OCI-M2 (cell line): ENCODE measurements around the gene FXYD5.

Experiments used
- DNase-seq: peaks from one replicate; lab custom pipeline; 2025; ENCODE audit not compliant: unreplicated experiment; lab: John Stamatoyannopoulos, UW

FXYD5 gene, protein sequence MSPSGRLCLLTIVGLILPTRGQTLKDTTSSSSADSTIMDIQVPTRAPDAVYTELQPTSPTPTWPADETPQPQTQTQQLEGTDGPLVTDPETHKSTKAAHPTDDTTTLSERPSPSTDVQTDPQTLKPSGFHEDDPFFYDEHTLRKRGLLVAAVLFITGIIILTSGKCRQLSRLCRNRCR

DNA sequence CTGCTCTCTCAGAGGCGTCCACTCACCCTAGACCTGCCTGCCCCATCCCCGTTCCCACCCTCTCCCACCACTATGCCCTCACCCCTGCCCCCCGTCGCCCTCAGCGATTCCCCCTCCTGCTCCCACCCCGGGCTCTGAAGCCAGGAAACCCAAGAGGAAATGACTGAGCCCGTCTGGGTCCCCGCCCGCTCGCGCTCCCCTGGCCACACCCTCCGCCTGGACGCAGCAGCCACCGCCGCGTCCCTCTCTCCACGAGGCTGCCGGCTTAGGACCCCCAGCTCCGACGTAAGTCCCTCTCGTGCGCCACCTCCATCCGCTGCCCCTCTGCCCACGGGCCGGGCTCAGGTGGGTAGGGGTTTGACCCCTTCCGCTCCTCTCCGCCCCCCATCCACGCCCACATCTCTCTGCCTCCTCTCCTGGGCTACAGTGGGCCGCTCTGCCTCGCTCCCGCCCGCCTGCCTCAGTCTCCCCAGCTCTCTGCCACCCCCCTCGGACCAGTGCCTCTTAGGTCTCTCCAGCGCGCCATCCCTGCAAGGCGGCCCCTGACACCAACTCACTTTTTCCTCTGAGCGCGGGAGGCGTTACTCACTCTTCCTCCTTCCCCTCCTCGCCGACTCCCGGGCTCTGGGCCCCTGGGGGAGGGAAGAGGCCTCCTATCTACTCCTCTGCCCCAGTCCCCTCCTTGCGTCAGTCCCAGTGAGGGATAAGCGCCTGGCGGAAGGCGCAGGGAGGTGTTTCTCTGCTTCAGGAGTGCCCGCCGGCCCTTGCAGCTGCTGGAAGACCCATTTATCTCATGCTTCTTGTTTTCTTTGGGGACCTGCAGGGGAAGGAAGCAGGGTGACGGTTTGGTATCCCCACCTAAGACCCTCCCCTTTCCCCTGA is at the start of gene FXYD5:
TSS of gene FXYD5 (plus strand) at position 211 of the 882 bp plus-strand sequence. CDS start 816 bp downstream, outside the sequence.
- DNase-seq = peak; percentile 94

DNA sequence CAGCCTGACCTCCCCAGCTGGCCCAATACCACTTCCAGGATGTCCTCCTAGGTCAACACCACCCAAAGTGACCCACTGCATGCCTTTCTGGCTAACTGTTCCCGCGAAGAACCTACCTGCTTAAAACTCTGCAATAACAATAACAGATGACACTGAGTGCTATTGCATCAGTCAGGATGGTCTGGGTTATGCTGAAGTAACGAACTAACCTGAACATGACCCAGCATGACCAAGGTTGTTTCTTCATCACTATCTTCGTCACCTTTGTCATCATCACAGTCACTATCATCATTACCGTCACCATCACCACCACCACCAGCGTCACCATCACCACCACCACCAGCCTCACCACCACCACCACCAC is 49.5 kb upstream of the FXYD5 start:
- no peak for DNase-seq

DNA sequence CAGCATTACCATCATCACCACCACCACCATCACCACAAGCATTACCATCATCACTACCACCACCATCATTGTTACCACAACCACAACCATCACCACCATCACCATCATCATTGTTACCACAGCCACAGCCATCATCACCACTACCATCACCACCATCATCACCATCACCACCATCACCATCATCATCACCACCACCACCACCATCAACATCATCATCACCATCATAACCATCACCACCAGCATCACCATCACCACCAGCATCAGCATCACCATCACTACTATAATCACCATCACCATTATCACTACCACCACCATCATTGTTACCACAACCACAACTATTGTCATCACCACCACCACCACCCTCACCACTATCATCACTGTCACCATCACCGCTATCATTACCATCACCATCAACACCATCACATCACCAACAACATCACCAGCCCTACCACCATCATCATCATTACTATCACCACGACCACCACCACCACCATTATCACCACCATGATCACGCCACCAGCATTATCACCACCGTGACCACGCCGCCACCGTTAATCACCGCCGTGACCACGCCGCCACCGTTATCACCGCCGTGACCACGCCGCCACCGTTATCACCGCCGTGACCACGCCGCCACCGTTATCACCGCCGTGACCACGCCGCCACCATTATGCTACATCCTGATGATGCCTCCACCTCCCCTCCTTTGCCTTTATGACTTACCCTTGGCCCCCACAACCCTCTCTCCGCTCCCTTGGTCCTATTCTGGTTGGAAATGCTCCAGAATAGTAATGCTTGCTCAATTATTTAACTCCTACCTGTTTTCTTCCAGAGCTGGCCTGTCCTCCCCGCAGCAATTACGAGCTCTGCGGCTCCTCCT is 48.9 kb upstream of the FXYD5 start:
- DNase-seq = no peak

DNA sequence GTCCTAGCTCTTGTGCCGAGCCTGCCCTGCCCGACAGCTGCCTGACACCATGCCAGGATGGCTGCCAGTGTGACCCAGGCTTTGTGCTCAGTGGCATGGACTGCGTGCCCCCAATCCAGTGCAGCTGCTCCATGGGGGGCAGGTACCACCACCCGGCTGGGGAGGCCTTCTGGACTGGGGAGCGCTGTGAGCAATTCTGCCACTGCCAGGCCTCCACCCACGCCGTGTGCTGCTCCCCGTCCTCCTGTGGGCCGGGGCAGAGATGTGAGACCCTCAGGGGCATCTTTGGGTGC is 48.3 kb upstream of the FXYD5 start:
- no peak for DNase-seq

DNA sequence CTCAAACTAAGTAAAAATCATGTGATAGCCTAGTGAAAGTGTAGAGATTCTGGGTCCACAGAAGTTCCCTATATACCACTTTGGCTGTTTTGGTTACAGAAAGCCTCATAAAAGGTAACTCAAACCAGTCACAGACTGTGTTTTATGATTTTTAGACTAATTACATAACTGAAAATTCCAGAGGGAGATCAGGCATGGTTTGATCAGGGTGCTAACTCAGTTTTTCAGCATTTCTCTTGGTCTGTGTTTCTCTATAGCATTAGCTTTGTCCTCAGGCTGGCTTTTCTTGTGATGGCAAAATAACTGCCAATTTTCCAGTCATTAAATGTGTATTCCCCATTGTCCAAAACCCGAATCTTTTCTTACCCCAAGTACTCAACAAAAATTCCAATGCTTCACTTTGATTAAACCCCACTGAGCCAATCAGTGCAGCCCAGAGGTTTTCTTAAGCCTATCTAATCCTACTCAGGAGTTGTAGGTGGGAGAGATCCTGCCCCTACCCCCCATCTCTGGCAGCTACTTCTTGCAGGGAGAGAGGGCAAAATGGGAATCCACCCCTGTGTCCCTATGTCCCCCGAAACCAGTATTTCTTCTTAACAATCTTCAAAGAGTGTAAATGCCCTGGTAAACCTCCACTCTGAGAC is 47.5 kb upstream of the FXYD5 start:
- DNase-seq = no peak

DNA sequence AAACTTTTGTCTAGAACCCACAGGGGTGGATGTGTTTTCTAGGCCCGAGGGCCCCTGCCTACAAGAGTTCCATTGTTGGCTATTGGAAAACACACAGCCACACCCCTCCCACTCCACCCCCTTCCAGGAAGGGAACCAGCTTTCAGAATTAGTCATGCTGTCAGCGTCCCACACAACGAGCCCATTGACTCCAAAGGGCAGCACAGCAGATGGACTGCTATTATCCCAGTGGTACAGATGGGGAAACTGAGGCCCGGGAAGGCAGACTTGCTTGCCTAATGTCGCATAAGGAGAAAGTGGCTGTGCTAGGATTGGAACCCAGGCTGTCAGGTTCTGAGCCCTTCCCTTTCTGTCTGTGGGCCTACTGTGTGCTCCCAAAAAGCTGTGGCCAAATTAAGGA is 47.0 kb upstream of the FXYD5 start:
- no peak for DNase-seq

DNA sequence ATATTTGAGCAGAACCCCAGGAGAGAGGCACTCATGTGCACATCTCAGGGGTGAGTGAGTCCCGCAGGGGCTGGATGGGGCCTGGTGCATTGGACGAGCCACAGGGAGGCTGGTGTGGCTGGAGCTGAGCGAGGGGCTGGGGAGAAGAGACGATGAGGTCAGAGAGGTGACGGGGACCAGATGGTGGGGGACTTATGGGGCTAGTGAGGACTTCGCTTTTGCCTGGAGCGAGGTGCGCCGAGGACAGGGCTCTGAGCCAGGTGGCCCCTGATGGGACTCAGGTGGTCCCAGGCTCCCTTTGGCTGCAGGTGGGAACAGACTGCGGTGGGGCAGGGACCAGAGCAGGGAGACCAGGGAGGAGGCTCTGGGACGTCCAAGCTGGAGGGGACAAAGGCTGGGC is 45.8 kb upstream of the FXYD5 start:
- no peak for DNase-seq

DNA sequence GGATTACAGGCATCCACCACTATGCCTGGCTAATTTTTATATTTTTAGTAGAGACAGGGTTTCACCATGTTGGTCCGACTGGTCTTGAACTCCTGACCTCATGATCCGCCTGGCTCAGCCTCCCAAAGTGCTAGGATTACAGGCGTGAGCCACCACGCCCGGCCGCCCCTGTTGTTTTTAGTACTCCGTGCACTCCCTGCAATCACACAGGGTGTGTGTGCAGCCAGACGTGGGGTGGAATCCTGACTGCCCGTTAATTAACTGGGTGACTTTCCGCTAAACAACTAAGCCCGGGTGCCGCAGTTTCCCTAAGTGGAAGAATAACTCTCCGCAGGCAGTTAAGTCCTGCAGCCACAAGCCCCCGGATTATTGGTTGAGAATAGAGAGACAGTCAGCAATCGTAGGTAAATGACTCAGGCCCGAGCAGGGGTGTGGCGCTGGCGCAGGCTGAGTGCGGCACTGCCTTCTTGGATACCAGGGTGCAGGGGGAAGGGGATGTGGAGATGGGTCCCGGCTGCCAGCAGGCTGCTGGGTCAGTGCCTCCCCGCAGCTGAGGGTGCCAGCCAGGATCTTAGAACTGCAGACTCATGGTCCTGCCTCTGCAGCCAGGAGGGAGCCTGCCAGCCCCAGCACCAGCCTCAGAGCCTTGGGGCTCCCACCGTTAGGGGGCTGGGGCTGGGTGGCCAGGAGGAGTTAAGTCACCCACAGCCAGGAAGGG is 45.0 kb upstream of the FXYD5 start:
- DNase-seq = no peak

DNA sequence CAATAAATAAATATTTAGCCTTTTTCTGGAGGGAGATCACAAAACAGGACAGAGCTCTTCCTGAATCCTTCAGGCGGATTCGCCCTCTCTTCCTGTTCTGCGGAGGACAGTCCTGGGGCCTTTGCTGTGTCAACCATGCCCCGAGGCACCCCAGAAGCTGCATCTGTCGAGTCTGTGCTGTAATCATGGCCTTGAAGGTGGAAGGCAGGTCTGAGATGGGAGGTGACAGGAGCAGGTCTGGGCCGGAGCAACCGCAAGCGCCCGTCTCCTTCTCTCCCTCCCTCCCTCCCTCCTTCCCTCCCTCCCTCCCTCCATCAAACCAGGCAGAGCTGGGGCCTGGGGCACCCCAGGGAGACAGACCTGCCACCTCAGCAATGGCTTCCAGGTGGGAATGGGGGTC is 43.6 kb upstream of the FXYD5 start:
- DNase-seq = no peak

DNA sequence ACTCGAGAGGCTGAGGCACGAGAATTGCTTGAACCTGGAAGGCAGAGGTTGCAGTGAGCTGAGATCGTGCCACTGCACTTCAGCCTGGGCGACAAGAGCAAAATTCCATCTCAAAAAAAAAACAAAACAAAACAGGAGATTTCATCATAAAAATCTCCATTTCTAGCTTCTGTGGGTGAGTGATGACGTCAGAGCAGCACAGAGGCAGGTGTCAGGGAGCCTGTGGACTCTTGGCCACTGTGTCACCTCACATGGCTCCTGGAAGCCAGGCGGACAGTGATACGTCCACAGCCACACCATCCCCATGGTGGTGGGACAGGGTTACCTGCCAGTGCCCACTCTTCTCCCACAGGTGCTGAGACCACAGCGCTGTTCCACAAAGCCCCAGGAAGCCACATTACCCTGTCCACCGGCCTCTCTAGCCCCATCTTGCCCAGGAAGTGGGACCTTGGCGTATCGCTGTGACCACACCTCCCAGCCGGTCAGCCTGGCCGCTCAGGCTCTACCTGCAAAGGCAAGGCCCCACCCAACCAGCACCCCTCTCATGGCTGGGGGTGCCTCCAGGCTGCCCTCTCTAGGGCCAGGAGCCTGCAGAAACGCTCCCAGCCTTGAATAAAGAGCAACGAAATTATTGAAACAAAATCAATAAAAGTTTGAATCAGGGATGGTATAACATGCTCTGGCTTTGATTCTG is 41.4 kb upstream of the FXYD5 start:
- no peak for DNase-seq

DNA sequence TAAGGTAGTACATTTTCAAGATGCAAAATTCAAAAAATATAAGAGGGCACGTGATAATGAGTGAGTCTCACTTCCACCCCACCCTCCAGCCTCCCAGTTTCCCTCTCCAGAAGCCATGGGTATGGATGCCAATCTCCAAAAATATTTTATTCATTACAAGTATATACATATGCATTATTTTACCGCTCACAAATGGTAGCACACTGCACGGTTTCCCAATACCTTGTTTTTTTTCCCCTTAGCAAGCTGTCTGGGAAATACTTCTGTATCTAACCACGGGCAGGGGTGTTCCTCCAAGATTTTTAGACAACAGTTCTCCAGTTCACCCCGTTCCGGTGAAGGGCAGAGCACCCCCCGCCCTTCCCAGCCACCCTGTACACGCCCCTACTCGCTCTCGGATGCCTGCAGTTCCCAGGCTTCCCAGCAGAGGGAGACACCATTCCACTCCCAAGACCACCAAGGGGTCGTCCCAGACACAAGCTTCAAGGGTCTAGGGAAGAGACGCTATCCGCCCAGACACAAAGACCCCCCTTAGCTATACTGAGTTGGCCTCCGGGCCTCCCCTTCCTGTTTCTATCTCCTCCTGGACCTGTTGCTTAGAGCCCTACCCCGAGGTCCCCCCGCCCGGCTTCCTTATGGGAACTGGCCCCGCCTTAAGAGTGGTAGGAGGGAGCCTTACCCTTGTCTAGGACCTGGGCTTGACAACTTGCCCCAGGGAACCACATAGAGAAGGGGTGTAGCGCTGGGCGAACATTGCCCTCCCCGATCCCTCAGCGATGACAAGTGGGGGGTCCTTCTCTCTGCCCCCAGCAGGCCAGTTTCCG is 40.0 kb upstream of the FXYD5 start:
- peak; percentile 88 for DNase-seq

DNA sequence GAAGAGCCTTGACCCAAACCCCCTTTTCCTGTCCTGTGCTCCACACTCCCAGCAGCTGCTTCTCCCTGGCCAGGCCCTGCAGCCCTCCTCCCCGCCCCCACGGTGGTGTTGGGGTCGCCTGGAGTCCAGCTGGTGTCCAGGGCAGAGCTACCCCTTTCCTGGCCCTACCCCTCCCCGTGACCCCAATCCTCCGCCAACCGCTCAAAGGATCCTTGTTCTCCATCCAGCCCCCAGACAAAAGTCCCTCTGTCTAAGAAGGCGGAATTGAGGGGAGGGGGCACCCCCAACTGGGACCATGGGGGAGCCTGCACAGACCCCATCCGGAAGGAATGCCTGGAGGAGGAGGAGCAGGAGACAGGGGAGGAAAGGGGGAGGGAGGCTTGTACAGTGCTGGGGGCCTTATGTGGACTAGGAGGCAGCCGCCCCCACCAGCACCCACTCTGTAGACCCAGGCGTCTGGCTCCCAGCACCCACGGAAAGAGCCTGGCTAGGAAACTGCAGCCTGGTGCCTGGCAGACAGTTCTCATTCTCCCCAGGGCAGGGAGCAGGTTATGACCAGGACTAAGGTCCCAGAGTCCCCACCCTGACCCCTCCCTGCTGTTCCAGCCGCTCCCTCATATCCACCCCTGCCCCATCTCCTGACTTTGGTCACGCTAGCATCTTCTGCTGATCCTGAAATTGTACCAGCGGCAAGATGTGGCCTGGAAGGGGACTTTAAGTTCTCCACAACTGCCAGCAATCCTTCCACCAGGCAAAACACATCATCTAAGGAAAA is 39.2 kb upstream of the FXYD5 start, which contains the start of gene FXYD3:
TSS of gene FXYD3 (plus strand) at position 647 of the 775 bp plus-strand sequence. CDS start 3,554 bp downstream, outside the sequence.
- DNase-seq = no peak

DNA sequence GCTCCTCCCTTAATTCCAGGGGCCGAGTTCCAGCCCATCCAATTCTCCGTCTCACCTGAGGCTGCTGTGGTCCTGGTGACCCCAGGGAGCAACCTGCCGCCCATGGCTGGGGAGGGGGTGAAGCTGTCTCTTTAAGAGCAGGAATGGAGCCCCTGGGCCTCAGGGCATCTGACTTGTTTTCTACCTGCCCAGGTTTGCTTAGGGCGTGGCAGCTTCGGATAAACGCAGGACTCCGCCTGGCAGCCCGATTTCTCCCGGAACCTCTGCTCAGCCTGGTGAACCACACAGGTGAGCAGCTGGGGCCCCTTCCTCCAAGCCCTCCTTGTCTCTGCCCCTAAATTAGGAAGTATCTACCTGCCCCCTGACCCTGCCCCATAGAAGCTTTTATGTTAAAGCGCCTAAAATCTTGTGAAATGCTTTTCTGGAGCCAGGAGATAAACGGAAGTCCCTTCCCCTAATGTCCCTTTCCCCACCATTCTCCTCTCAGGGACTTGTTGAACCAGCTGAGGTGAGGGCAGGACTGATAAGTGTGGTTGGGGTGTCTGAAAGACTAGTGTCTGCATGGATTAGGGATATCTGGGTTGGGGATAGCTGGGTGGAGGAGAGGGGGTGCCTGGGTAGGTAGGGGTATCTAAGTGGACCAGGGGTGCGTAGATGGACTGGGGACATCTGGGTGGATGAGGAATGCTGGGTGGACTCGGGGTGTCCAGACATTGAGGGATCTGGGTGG is 38.3 kb upstream of the FXYD5 start:
- DNase-seq = no peak

DNA sequence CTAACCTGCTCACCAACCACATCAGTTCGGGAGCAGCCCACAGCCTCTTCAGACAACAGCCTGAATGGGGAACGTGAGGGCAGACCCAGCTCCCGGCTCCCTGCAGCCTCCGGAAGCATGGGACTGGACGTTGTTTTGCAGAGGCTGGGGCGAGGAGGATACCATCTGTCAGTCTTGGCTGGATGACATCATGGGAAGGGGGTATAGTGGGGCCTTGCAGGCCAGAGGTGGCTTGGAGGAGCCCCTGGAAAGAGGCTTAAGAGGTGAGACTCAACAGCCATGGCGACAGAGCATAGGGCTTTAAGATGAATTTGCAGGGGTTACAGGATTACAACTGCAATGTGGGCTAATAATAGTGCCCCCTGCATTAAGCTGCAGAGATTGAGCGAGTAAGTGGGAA is 37.4 kb upstream of the FXYD5 start:
- no peak for DNase-seq

DNA sequence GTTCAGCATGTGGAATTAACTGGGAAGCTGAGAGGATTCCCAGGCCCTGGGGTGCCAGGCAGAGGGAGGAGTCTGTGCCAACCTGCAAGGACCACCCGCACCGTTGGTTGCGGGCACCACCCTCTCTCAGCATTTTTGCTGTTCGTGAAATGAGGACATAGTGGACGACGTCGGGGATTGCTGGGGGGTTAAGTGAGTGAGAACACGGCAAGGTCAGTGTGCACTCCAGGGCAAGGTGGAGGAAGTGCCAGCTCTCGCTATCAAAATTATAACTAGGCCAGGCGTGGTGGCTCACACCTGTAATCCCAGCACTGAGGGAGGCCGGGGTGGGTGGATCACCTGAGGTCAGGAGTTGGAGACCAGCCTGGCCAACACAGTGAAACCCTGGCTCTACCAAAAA is 36.7 kb upstream of the FXYD5 start:
- no peak for DNase-seq

DNA sequence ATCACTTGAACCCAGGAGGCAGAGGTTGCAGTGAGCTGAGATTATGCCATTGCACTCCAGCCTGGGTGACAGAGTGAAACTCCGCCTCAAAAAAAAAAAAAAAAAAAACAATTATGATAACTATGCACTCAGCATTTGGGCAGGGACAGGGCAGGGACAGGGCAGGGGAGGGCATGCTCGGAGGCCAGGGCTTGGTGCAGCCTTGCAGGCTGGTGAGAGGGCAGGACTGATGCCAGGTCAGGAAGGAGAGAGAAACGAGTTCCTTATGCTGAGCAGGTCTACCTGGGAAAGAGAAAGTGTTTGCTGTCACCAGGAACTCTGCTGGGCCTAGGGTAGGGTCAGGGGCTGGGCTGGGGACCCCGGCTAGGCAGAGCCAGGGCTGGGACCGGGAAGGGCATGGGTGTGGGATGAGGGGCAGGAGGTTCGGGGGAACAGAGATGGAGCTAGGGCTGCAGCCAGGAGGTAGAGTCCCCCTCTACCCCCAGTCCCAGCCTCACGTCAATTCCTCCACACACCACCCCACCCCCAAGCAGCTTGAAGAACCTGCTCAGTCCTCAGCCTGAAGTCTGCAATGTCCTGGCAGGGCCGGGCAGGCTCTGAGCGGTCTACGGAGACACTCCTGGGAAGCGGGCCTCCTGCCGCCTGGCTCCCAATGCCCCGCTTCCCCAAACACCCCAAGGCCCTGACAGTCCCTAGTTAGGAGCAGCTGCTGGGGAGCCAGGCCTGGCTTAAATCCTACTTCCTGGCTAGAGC is 36.1 kb upstream of the FXYD5 start:
- DNase-seq = no peak

DNA sequence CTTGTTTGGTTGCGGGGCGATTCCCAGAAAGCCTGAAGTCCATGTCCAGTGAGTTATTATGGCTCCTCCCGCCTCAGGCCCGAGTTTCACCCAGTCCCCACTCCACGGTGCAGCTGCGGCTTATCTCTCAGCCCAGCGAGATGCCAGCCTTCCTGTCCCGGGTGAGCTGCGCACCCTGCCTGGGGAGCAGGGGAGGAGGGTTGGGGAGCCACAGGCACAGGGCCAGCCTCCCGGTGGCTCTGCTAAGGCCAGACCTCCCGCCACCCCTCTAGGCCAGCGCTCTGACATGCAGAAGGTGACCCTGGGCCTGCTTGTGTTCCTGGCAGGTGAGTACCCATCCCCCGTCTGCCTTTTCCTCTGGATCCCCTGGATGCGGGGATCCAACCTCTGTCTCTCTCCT is 35.4 kb upstream of the FXYD5 start:
- DNase-seq = no peak
